HepG2 (cell line): ENCODE data around the gene DNAJC1.

ENCODE experiments used
- CTCF ChIP-seq: sonication (generic); formaldehyde crosslinking; IDR thresholded peaks from 2 replicates; pipeline ENCODE4 v1.5.0; 2020; ENCODE audit warnings: mild to moderate bottlenecking, missing genetic modification reagents, moderate library complexity
- ETV6 ChIP-seq: sonication (generic); formaldehyde crosslinking; conservative IDR thresholded peaks from 2 replicates; pipeline ENCODE4 v1.4.0; 2020; ENCODE audit warnings: missing genetic modification reagents
- MYC ChIP-seq: sonication (generic); formaldehyde crosslinking; IDR thresholded peaks from 2 replicates; pipeline ENCODE4 v1.9.0; 2021; ENCODE audit warnings: missing genetic modification reagents, borderline replicate concordance
- NCOA2 ChIP-seq: sonication (generic); formaldehyde crosslinking; IDR thresholded peaks from 2 replicates; pipeline ENCODE4 v1.8.0; 2022; ENCODE audit warnings: inconsistent platforms
- TBL1XR1 ChIP-seq: fragments of 150-350 bp; IDR thresholded peaks from 2 replicates; pipeline ENCODE4 v1.6.1; 2014; ENCODE audit warnings: borderline replicate concordance, low read length; ENCODE audit not compliant: partially characterized antibody
- U2AF1 ChIP-seq: fragments of 200-400 bp; formaldehyde crosslinking; optimal IDR thresholded peaks from 2 replicates; pipeline ENCODE3; 2017; ENCODE audit warnings: mild to moderate bottlenecking, low read depth, low read length
- ZBTB4 ChIP-seq: sonication (generic); formaldehyde crosslinking; IDR thresholded peaks from 2 replicates; pipeline ENCODE4 v1.4.0; 2020; ENCODE audit warnings: missing genetic modification reagents, mild to moderate bottlenecking, borderline replicate concordance

- no peak for TF ChIP-seq ZBTB4
- TF ChIP-seq U2AF1: no peak
- TF ChIP-seq CTCF (CRISPR knock-in tag): no peak
- TF ChIP-seq ETV6 (CRISPR knock-in tag): no peak
- no peak for TF ChIP-seq NCOA2 (CRISPR knock-in tag)
- TF ChIP-seq MYC: no peak
- no peak for TF ChIP-seq TBL1XR1
These were observed 246.8 kb downstream of the DNAJC1 start for GRCh38 chr10:21756707-21757106.
